Stomach (tissue), 4 donors: ENCODE measurements around the gene RACGAP1.

Experiments
- EP300 ChIP-seq: sonication (generic); formaldehyde crosslinking; IDR thresholded peaks from one replicate; pipeline ENCODE4 v1.6.1; 2017; ENCODE audit warnings: antibody characterized with exemption
- POLR2A ChIP-seq, 4 donors: fragments of 450-650 bp; IDR thresholded peaks; one replicate each; pipeline ENCODE4 v1.6.1; 2016; ENCODE audit warnings: antibody characterized with exemption in 4 of 4, control low read depth in 2 of 4, mild to moderate bottlenecking in 1 of 4, moderate library complexity in 1 of 4
- TF ChIP-seq, protein P1 (sequence below), 7 experiments: fragments of 450-650 bp in 4 of 7; fragments of 200-600 bp in 3 of 7; sonication (generic) in 3 of 7; IDR thresholded peaks; one replicate each; pipeline ENCODE4 v1.5.1; 2016 to 2019; ENCODE audit warnings: antibody characterized with exemption in 7 of 7, control low read depth in 2 of 7, mild to moderate bottlenecking in 1 of 7

DNA sequence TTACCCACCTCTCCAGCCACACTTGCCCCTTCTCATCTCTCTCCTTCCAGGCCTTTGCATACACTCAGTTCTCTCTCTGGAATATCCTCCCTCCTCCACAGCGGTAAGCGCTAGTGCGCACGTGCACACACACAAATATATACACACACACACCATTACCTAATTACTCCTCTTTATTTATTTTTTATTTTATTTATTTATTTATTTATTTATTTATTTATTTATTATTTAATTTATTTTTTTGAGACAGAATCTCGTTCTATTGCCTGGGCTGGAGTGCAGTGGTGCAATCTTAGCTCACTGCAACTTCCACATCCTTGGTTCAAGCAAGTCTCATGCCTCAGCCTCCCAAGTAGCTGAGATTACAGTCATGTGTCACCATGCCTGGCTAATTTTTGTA lies 43.8 kb upstream of the RACGAP1 start:
- TF ChIP-seq POLR2A (IDR thresholded peaks at IDR 0.05) (no peak), EP300 (no peak)
- TF ChIP-seq, protein P1, sequence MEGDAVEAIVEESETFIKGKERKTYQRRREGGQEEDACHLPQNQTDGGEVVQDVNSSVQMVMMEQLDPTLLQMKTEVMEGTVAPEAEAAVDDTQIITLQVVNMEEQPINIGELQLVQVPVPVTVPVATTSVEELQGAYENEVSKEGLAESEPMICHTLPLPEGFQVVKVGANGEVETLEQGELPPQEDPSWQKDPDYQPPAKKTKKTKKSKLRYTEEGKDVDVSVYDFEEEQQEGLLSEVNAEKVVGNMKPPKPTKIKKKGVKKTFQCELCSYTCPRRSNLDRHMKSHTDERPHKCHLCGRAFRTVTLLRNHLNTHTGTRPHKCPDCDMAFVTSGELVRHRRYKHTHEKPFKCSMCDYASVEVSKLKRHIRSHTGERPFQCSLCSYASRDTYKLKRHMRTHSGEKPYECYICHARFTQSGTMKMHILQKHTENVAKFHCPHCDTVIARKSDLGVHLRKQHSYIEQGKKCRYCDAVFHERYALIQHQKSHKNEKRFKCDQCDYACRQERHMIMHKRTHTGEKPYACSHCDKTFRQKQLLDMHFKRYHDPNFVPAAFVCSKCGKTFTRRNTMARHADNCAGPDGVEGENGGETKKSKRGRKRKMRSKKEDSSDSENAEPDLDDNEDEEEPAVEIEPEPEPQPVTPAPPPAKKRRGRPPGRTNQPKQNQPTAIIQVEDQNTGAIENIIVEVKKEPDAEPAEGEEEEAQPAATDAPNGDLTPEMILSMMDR (IDR thresholded peaks at IDR 0.05), result no peak
